ENCODE data around the gene DCDC2B.

DCDC2B gene

DNA sequence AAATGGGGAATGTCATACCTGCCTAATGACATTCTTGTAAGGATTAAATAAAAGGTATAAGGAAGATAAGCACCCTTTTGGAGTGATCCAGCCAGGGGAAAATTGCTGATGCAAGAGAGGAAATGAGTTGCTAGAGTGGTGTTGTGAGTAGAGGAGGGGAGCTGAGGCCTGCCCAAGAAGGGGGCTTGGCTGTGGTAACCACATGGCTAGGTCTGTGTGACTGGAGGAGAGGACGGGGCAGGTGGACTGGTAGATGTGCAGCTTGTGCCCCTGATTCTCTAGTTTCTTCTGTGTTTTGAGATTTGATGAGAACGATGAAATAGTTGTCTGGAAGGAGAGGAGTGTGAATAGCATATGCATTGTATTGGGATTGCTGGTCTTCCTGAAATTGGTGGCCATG lies 22.8 kb upstream of the DCDC2B start:
- ATAC-seq (ENCODE audit: low read depth), result no peak
- H3K27ac ChIP-seq (ENCODE audit: poor library complexity, severe bottlenecking), result no peak overlapping the region
- TF ChIP-seq, protein P1, sequence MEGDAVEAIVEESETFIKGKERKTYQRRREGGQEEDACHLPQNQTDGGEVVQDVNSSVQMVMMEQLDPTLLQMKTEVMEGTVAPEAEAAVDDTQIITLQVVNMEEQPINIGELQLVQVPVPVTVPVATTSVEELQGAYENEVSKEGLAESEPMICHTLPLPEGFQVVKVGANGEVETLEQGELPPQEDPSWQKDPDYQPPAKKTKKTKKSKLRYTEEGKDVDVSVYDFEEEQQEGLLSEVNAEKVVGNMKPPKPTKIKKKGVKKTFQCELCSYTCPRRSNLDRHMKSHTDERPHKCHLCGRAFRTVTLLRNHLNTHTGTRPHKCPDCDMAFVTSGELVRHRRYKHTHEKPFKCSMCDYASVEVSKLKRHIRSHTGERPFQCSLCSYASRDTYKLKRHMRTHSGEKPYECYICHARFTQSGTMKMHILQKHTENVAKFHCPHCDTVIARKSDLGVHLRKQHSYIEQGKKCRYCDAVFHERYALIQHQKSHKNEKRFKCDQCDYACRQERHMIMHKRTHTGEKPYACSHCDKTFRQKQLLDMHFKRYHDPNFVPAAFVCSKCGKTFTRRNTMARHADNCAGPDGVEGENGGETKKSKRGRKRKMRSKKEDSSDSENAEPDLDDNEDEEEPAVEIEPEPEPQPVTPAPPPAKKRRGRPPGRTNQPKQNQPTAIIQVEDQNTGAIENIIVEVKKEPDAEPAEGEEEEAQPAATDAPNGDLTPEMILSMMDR (IDR thresholded peaks at IDR 0.05; ENCODE audit: poor library complexity, severe bottlenecking), result no peak

DNA sequence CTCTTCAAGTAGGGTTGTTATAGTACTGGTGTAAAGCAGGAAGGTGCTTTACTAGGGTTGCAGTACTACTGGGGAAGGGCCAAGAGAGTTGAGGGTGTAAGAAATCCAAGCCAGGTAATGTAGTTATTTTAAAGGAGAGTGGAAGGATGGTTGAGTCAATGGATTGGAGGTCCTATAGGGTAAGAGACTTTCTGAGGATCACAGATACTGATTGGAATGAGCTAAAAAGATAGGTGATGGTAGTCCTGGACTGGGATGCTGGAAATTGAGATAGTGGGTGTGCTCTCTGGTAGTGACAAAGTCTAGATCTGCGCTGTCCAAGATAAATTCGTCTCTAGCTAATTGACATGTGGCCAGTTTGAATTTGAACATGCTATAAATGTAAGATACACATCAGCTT lies 22.4 kb upstream of the DCDC2B start:
- H3K36me3 ChIP-seq (ENCODE audit: low read depth), result peaks cover 94% of the 10 kb centered on the region
- no peaks in the 10 kb centered on the region for H3K27me3 ChIP-seq (ENCODE audit: insufficient read depth, poor library complexity, severe bottlenecking)
- ATAC-seq (ENCODE audit: low read depth), result no peak
- TF ChIP-seq, protein P1 (IDR thresholded peaks at IDR 0.05; ENCODE audit: poor library complexity, severe bottlenecking), result no peak
- H3K27ac ChIP-seq (ENCODE audit: poor library complexity, severe bottlenecking), result no peak overlapping the region
- no peaks in the 10 kb centered on the region for H3K9me3 ChIP-seq (ENCODE audit: severe bottlenecking)
- peaks cover 3% of the 10 kb centered on the region for H3K4me1 ChIP-seq (ENCODE audit: insufficient read depth, poor library complexity, severe bottlenecking)
- no peak overlapping the region for H3K4me3 ChIP-seq (ENCODE audit: severe bottlenecking)
- no peak for DNase-seq (ENCODE audit: low spot score)

More for the DNA sequence above, 22.8 kb upstream of the DCDC2B start:
- no peaks in the 10 kb centered on the region for H3K27me3 ChIP-seq (ENCODE audit: insufficient read depth, poor library complexity, severe bottlenecking)
- DNase-seq (ENCODE audit: low spot score), result no peak
- H3K4me1 ChIP-seq (ENCODE audit: insufficient read depth, poor library complexity, severe bottlenecking), result peaks cover 8% of the 10 kb centered on the region
- peaks cover 94% of the 10 kb centered on the region for H3K36me3 ChIP-seq (ENCODE audit: low read depth)
- no peak overlapping the region for H3K4me3 ChIP-seq (ENCODE audit: severe bottlenecking)
- no peaks in the 10 kb centered on the region for H3K9me3 ChIP-seq (ENCODE audit: severe bottlenecking)

DNA sequence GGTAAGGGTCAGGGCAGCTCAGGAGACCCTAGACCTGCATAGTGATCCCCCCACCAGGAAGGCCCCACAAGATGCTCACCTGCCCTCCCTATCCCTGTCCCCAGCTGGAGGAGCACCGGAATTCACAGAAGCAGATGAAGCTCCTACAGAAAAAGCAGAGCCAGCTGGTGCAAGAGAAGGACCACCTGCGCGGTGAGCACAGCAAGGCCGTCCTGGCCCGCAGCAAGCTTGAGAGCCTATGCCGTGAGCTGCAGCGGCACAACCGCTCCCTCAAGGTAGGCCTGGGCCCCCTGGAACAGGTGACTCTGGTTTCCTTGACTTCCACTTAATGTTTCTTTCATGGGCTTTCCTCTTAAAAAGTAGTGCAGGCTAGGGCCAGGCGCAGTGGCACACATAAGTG lies 21.0 kb upstream of the DCDC2B start:
- peaks cover 94% of the 10 kb centered on the region for H3K36me3 ChIP-seq (ENCODE audit: low read depth)
- TF ChIP-seq, protein P1 (IDR thresholded peaks at IDR 0.05; ENCODE audit: poor library complexity, severe bottlenecking), result no peak
- H3K9me3 ChIP-seq (ENCODE audit: severe bottlenecking), result no peaks in the 10 kb centered on the region
- no peak overlapping the region for H3K27ac ChIP-seq (ENCODE audit: poor library complexity, severe bottlenecking)
- H3K27me3 ChIP-seq (ENCODE audit: insufficient read depth, poor library complexity, severe bottlenecking), result no peaks in the 10 kb centered on the region
- H3K4me1 ChIP-seq (ENCODE audit: insufficient read depth, poor library complexity, severe bottlenecking), result peaks cover 3% of the 10 kb centered on the region
- H3K4me3 ChIP-seq (ENCODE audit: severe bottlenecking), result no peak overlapping the region
- ATAC-seq (ENCODE audit: low read depth), result no peak
- DNase-seq (ENCODE audit: low spot score), result no peak

DNA sequence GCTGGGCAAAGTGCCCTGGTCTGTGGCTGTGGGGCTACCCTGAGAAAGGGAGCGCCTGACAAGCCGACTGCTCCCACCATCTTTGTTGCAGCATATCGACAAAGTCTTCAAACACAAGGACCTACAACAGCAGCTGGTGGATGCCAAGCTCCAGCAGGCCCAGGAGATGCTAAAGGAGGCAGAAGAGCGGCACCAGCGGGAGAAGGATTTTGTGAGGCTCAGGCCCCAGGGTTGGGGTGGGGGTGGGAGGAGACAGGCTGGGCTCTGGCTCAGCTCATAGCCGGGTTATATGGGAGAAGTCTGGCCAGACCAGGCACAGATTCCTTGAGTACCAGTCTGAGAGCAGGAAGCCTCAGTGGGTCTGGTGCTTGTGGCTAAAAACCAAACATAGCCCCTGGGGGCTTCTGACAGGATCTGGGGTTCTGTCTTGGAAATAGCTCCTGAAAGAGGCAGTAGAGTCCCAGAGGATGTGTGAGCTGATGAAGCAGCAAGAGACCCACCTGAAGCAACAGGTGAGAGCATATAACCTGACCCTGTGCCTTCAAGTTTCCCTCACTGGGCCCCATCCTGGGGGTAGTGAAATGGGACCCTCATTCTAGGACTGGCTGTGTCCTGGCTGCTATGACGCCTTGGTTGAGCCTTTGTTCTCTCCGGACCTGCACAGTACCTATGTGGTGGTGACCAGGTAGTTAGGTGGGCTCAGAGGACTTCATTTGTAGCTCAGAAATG lies 16.5 kb upstream of the DCDC2B start:
- H3K27ac ChIP-seq (ENCODE audit: poor library complexity, severe bottlenecking), result no peak overlapping the region
- TF ChIP-seq, protein P1 (IDR thresholded peaks at IDR 0.05; ENCODE audit: poor library complexity, severe bottlenecking), result no peak
- no peaks in the 10 kb centered on the region for H3K27me3 ChIP-seq (ENCODE audit: insufficient read depth, poor library complexity, severe bottlenecking)
- H3K36me3 ChIP-seq (ENCODE audit: low read depth), result peaks cover 93% of the 10 kb centered on the region
- H3K4me1 ChIP-seq (ENCODE audit: insufficient read depth, poor library complexity, severe bottlenecking), result no peaks in the 10 kb centered on the region
- ATAC-seq (ENCODE audit: low read depth), result no peak
- no peak overlapping the region for H3K4me3 ChIP-seq (ENCODE audit: severe bottlenecking)
- H3K9me3 ChIP-seq (ENCODE audit: severe bottlenecking), result no peaks in the 10 kb centered on the region
- DNase-seq (ENCODE audit: low spot score), result no peak

DNA sequence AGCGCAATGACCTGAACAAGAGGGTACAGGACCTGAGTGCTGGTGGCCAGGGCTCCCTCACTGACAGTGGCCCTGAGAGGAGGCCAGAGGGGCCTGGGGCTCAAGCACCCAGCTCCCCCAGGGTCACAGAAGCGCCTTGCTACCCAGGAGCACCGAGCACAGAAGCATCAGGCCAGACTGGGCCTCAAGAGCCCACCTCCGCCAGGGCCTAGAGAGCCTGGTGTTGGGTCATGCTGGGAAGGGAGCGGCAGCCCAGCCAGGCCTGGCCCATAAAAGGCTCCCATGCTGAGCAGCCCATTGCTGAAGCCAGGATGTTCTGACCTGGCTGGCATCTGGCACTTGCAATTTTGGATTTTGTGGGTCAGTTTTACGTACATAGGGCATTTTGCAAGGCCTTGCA lies 13.9 kb upstream of the DCDC2B start:
- Histone ChIP-seq H3K36me3 (ENCODE audit: low read depth) (peaks cover 70% of the 10 kb centered on the region), H3K4me1 (ENCODE audit: insufficient read depth, poor library complexity, severe bottlenecking) (no peaks in the 10 kb centered on the region)

More for the DNA sequence above, 13.9 kb upstream of the DCDC2B start:
- TF ChIP-seq, protein P1 (IDR thresholded peaks at IDR 0.05; ENCODE audit: poor library complexity, severe bottlenecking), result no peak
- Histone ChIP-seq H3K27me3 (ENCODE audit: insufficient read depth, poor library complexity, severe bottlenecking) (no peaks in the 10 kb centered on the region), H3K4me3 (ENCODE audit: severe bottlenecking) (no peak overlapping the region), H3K27ac (ENCODE audit: poor library complexity, severe bottlenecking) (no peak overlapping the region), H3K9me3 (ENCODE audit: severe bottlenecking) (no peaks in the 10 kb centered on the region)
- DNase-seq (ENCODE audit: low spot score), result no peak
- no peak for ATAC-seq (ENCODE audit: low read depth)

Measured in RWPE2 (cell line).